GM19452 (cell line): ENCODE results near the gene HMOX2.
A peak's percentile ranks its signal among the peaks of the same experiment; 100 is the strongest.

Experiments
- ATAC-seq: cut with Tn5 transposase; IDR thresholded peaks from one replicate; pipeline ENCODE4 v1.9.1; 2021; ENCODE audit not compliant: unreplicated experiment

Gene HMOX2

GRCh38 chr16:4463522-4464163 lies 12.6 kb upstream of the HMOX2 start:
- ATAC-seq: no peak

DNA sequence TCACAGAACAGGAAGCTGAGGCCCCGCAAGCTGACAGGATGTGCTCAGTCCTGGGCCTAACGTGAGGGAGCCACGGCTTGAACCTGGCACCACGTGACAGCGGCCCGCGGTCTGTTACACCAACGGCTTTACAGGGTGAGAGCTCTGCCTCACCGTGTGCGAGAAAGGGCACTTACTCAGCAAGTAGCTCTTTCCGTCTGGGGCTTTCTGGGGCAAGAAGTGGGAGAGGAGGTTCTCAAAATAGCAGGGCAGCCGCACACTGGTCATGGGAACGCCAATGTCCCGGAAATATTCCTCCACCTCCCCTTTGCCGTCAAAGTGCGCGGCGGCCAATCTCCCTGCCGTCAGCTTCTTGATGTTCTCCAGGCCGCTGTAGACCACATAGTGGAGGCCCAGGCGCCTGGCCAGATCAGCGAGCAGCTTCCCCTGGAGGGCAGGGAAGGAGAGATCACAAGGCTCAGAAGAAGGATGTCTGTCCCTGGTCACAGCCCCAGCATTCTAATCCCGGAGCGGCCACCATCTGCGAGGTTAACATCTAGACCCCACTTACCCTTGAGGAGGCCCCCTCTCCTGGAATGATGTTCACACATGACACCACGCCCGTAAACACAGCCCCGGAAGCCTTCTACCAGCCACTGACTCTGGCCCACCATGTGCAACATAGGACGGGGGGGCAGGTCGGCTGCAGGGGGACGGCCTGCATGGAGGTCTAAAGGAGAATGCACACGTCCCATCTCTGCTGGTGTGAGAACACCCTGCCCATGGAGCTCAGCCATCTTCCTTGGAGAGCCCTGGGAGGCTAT lies 10.0 kb upstream of the HMOX2 start:
- no peak for ATAC-seq

DNA sequence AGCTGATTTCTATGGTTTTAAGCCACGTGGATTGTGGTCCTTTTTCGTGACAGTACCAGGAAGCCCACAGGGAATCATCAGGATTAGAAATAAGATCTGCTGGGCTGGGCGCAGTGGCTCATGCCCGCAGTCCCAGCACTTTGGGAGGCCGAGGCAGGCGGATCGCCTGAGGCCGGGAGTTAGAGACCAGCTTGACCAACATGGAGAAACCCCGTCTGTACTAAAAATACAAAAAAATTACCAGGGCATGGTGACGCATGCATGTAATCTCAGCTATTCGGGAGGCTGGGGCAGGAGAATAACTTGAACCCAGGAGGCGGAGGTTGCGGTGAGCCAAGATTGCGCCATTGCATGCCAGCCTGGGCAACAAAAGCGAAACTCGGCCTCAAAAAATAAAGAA lies 8.3 kb upstream of the HMOX2 start:
- no peak for ATAC-seq

DNA sequence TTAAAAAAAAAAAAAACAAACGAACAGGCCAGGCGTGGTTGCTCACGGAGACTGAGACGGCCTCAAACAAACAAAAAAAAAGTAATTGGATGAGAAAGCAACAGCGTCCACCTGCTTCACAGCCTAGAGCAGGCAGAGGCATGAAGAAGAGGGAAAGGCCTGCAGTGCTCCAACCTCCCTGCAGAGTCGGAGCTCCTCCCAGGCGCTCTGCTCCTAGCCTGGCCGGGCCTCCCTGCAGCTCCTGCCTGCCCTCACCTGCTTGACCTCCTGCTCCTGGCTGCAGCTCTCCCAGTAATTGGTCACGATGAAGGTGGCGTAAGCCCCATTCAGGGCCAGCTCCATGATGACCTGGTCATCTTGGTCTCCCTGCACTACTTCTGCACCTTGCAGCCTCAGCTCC lies 7.2 kb upstream of the HMOX2 start:
- no peak for ATAC-seq

DNA sequence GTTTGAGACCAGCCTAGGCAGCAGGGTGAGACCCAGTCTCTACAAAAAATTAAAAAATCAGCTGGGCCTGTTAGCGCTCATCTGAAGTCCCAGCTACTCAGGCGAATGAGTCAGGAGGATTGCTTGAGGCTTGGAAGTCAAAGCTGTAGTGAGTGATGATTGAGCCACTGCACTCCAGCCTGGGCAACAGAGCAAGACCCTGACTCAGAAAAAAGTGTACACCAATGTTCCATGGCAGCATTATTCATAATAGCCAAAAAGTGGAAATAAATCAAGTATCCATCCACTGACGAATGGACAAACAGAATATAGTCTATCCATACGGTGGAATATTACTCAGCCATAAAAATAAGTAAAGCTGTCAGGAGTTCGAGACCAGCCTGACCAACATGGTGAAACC lies 4.3 kb upstream of the HMOX2 start:
- ATAC-seq: no peak

DNA sequence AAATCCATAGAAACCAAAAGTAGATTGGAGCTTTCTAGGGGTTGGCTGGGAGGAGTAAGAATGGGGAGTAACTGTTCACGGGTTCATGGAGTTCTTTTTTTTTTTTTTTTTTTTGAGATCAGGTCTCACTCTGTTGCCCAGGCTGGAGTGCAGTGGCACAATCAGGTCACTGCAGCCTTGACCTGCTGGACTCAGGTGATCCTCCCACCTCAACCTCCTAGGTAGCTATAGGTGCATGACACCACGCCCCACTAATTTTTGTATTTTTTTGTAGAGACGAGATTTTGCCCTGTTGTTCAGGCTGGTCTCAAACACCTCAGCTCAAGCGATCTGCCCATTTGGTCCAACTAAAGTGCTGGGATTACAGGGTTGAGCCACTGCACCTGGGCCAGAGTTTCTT lies 3.3 kb upstream of the HMOX2 start:
- no peak for ATAC-seq

DNA sequence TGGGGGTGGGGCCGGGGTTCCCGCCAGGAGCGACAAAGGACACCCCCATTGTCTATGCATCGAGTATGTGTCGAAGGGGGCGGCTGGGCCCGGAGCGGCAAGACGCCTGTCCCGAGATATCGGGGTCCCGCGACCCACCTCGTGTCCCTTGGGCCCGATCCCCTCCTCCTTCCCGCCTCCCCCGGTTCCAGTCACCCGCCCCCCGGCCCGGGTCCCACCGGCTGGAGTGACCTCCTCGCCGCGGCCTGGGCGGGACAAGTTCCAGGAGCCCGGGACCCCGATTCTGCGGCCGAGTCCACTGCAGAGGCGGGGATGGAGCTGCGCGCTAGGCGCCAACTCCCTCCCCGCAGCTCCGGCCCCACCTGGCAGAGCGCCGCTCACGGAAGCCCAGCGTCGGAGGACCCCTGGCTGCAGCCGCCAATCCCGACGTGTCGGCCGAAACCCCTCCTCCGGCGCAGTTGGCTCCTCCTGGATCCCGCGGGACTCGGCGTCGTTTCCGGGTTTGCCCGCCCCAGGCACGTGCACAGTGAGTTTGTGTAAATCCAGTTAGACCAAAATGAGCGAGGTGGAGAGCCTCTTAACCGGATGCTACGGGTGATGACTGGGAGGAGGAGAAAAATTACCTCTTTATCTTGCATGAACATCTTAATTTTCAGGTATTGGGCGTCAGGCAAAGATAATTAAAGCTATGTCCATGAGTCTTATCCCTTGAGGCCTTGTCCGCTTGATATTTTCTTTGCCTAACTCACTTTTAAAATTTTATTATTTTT lies 1.8 kb upstream of the HMOX2 start, which contains the start of gene NMRAL1:
Gene NMRAL1, minus strand, starts transcription at position 434 of the 770 bp plus-strand sequence. CDS start 493 bp downstream, outside the sequence.
- peak; percentile 47 for ATAC-seq

DNA sequence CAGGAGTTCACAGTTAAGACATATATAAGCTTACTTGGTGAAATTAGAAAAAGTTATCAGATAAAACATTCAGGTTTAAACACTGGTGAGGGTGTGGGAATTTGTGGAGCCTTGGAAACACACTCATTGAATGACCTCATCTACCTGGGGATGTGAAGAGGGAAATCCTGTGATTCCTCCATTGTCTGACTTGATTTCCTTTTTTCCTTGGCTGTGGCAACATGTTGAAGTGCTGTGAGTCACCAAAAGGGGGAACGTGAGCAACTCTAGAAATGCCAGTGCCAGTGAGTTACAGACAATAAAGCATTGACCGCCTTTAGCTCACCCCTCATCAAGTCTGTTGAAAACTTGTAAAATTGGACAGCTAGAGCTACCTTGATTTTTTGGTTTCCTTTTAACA lies 1.8 kb downstream of the HMOX2 start:
- no peak for ATAC-seq

GRCh38 chr16:4481526-4481925 lies 5.3 kb downstream of the HMOX2 start:
- no peak for ATAC-seq

- ATAC-seq: no peak
Measured at GRCh38 chr16:4481963-4482362, 5.8 kb downstream of the HMOX2 start.

- no peak for ATAC-seq
Measured at GRCh38 chr16:4486126-4486893, 10.1 kb downstream of the HMOX2 start.

- ATAC-seq: no peak
Measured at GRCh38 chr16:4487955-4488498, 11.8 kb downstream of the HMOX2 start.

DNA sequence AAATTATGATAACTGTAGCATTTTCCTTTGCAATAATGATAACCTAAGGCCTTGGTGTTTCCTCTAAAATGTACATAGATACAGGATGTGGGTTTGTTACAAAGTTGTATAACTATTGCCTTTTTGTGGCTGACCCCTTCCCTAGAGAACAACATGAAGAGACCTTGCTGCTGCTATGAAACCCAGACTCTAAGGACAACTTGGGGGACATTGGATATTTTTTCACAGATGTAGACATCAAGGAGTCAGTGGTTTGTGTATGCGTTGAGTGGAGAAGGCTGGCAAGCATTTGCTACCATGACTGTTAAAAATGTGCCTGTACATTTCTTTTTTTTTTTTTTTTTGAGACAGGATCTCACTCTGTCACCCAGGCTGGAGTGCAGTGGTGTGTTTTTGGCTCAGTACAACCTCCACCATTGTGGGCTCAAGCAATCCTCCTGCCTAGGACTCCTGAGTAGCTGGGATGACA lies 12.3 kb downstream of the HMOX2 start:
- ATAC-seq: no peak

- no peak for ATAC-seq
Measured at GRCh38 chr16:4489030-4489429, 12.8 kb downstream of the HMOX2 start.

DNA sequence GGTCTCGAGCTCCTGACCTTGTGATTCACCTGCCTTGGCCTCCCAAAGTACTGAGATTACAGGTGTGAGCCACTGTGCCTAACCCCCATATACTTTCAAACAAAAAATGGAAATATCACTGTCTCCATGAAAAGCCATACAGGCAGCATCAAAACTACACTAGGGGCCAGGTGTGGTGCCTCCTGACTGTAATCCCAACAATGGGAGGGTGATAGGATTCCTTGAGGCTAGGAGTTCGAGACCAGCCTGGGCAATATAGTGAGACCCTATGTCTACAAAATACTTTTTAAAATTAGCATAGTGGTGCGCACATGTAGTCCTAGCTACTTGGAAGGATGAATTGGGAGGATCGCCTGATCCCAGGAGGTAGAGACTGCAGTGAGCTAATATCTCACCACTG lies 15.7 kb downstream of the HMOX2 start:
- no peak for ATAC-seq

DNA sequence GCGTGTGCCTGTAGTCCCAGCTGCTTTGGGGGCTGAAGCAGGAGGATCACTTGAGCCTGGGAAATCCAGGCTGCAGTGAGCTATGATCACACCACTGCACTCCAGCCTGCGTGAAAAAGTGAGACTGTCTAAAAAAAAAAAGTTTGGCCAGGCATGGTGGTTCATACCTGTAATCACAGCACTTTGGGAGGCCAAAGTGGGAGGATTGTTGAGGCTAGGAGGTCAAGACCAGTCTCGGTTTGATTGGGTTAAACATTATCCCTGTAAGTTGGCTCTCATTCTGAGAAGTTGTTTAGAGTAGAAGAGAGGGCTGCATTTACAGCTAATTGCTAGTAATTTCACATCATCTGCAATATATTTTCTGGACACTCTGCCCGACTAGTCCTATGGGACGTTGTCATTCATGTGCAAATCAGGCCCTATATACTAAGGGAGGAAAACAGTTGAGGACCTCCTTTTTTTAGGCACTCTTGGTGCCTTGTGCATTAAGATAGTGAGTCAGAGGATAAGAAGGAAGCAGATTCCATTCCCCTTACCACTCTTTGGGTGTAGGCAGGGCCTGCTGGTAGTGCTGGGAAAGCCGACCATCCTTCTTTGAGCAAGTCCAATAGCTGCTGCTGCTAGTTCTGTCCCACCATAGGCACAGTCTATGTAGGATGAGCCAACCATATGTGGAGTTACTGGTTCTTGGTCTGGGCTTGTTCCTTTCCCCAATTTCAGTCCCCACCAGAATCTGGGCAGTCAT lies 18.7 kb downstream of the HMOX2 start:
- no peak for ATAC-seq

GRCh38 chr16:4495766-4496165 lies 19.6 kb downstream of the HMOX2 start:
- no peak for ATAC-seq

- ATAC-seq: no peak
Measured at GRCh38 chr16:4496305-4496704, 20.1 kb downstream of the HMOX2 start.

DNA sequence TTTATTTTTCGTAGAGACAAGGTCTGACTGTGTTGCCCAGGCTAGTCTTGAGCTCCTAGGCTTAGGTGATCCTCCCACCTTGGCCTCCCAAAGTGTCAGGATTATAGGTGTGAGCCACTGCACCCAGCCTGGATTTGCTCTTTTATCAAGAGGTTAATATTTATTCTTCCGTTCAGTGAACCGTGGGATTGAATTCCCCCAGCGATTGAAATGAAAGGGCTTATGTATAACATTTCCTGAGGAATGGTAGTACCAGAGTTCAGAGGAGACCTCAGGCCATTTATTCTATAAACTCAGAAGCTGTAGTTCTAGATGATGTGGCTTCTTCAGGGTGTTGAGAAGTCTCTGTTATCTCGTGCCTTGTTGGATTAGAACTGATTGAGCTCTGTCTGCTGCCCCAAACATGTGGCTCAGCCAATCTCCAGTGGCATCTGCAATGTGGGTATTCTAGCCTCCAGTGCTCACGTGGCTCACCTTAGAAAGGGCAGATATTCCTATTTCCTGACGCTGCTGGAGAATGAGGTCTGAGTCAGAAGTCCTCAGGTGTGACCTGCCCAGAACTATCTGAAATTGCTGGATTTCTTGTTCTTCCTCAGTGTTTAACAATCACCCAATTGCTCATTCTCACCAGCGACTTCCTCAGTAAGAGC lies 22.5 kb downstream of the HMOX2 start:
- no peak for ATAC-seq

DNA sequence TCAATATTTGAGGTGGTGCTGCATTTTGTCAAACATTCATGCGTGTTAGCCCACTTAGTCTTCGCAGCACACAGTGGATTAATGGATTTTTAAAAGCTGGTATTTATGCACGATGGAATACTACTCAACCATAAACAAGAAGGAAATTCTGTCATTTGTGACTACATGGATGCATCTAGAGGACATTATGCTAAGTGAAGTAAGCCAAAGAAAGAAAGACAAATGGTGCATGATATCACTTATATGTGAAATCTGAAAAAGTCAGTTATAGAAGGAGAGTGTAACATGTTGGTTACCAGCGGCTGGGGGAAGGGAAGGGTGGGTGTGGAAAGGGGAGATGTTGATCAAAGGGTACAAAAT lies 23.0 kb downstream of the HMOX2 start:
- ATAC-seq: no peak
